Skeletal muscle cell (primary cell): ENCODE data around the gene PLA2G4A.
A peak's percentile ranks its signal among the peaks of the same experiment; 100 is the strongest.

Experiments used
- DNase-seq: peaks from one replicate; pipeline ENCODE4 v3.0.0-alpha.2; 2010; ENCODE audit warnings: low read depth
- H3K4me3 ChIP-seq: 2 replicates; pipeline ENCODE4 v1.5.1; 2011; ENCODE audit warnings: low read depth, mild to moderate bottlenecking, control low read depth, low read length, moderate library complexity

PLA2G4A gene

DNA sequence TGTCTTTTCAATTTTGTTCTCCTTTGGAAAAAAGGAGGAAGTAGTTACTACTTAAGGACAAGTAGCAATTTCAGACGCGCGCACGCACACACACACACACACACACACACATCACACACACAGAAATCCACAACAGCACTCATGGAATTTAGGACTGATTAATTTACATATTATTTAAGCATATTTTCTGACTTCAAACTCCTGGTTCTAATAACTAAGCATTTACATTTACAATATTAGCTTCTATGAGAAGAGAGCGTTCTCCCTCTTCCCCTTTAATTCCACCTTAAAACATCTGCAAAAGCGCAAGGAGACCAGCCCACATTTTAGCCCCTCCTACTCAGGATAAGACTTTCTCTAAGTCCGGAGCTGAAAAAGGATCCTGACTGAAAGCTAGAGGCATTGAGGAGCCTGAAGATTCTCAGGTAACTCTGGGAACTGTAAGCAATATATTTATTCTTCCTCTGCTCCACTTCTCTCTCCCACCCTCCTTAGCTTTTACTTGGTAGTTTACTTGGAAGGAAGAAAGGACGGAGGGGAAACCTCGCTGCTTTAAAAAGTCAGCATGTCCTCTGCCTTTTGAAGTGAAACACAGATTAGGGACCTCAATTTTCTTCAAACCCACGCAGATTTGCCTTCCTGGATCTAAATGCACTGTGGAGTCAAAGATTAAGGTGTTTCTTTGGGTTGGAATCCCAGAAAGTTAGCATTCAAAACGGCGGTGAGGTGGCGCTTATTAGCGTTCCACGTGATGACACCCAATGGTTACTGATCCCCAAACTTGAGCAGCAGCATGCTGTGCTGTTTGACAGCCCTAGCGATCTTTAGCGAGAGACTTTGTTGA lies at the start of gene PLA2G4A:
TSS of gene PLA2G4A (plus strand) at position 339 of the 844 bp plus-strand sequence. CDS start 25,406 bp downstream, outside the sequence.
- peak within 1 kb of the TSS; percentile 72 for H3K4me3 ChIP-seq
- DNase-seq = no peak

DNA sequence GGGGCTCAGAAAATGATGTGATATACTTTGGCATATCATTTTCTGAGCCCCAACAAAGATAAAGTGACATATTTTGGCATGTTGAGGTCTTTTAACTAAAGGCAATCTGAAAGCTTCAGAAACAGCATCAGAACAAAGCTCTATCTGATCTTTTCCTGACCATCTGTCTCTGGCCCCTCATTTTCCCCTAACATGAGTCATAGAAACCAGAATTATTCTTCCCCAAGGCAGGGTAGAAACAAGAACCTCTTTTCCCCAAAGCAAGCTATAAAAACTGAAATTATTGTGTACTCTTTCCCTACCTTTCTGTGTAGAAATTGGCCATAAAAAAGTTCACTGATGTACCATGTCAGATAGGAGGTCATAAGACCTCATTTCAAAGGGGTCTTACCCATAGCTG lies 48.7 kb upstream of the PLA2G4A start:
- no peak for DNase-seq
- H3K4me3 ChIP-seq = no peak overlapping the region

DNA sequence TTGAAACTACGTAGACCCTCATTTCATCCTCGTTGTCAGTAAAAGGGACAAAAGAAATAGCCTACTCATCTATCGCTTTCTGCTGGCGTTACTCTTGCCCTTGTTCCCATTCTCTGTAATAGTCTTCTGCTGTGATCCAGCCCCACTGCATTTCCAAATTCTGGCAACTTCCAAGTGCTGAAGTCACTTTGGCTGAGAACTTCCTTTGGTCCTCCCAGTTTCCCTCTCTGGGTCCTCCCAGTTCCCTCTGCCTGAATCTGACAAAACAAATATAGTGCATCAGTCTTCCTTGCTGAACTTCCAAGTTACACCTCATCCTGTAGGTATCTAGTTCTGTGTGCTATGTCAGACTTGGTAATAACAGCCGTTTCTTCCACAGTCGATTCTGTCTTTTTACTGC lies 47.0 kb upstream of the PLA2G4A start:
- no peak for DNase-seq

DNA sequence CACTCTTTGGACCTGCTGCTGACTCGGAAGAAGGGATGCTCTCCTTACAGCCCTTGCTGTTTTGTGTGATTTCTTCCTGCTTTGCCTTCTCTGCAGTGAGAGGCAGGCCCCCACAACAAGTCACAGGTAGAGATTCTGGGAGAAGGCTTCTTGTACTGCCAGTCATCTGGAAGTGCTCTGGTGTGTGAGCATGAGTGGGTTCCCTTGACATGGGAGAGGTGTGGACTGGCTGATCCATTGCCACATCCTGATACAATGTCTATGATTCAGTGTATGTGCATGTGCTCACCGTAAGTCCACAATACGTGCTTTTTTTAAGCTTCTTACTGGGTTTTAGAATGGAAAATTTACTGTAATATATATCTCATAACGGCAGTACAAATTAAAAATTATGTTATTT lies 46.0 kb upstream of the PLA2G4A start:
- H3K4me3 ChIP-seq = no peak overlapping the region
- peak; percentile 31 for DNase-seq

More for the DNA sequence above, 47.0 kb upstream of the PLA2G4A start:
- no peak overlapping the region for H3K4me3 ChIP-seq

DNA sequence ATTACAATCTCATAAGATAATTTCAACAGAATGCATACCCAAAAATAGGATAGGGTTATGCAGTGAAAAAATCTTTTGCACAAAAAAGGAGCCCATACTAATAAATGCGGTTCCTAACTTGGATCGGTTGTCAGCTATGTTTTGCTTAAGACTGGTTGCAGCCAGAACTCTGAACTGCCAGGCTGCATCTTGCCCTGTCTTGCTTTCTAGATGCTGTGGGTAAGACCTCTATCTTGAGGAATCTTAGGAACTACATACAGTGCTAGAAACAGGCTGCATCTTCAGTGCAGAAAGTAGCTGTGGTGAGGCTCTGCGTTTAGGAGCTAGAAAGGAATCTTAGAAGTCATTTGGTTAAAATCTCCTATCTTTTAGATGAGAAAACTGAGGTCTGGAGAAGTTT lies 45.6 kb upstream of the PLA2G4A start:
- DNase-seq = no peak

DNA sequence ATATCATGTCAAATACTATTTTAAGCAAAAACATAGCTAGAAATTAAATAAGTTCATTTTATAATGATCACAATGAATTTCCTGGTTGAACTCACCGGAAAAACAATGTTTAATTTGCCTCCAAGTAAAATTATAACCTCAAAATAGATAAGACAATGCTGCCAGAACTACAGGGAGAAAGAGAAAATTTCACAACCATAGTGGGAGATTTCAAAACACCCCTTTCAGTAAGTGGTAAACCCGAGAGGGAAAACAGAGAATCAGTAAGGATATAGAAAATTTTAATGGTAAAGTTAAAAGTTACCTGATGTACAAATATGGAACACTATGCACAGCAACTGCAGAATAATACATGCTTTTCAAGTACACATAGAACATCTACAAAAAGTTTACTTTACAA lies 43.2 kb upstream of the PLA2G4A start:
- no peak overlapping the region for H3K4me3 ChIP-seq
- no peak for DNase-seq

More for the DNA sequence above, 45.6 kb upstream of the PLA2G4A start:
- H3K4me3 ChIP-seq = no peak overlapping the region

DNA sequence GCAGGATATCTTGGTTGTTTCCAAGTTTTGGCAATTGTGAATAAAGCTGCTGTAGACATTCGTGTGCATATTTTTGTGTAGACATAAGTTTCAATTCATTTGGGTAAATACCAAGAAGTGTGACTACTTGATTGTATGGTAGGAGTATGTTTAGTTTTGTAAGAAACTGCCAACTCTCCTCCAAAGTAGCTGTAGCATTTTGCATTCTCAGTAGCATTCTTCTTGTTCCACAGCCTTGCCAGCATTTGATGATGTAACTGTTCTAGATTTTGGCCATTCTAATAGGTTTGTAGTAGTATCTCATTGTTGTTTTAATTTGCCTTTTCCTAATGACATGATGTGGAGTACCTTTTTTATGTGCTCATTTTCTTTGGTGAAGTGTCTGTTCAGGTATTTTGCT lies 38.6 kb upstream of the PLA2G4A start:
- H3K4me3 ChIP-seq = no peak overlapping the region
- DNase-seq = no peak

DNA sequence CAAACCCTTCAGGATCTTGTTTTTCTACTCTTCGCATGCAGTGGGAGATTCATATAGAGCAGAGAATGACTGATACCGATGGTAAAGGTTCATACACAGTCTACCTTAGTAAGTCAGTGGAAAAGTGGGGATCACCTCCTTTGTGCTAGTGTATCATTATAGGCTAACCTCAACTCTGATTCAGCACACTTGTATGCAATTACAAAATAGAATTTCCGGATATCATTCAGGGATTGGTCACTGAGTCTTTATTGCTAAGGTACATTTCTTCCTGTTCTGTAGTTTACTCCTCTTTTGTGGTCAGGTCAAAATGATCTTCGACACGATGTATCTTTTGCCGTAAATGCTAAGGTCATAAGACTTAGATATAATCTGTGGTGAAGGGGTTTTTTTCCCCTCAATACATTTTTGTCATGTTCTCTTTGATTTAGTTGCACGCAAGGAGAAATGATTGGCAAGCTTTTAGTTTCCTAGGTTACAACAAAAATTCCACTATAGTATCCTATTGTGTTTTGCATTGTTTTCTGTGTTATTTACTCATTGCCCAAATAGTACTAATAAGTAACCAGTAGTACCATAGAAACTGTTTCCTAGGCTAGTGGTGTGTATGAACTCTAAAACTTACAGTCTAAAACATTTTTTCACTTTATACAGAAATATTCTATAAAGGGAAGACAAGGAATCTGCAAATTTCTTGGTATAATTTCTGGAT lies 35.7 kb upstream of the PLA2G4A start:
- no peak overlapping the region for H3K4me3 ChIP-seq
- no peak for DNase-seq

DNA sequence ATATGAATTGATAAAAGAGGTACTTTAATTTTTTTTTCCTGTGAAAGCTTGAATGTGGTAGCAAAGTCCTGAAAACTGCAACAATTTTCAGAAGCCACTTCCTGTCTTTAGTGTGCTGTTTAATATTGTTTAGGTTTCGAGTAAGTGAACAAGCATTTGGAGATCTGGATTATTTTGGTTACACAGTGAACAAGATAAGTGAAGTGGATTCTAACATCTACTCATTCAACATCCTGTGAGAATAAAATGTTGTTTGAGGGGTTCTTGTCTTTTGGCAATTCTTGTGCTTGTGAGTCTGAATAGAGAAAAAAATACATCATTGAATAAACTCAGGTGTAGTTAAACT lies 35.2 kb upstream of the PLA2G4A start:
- DNase-seq = no peak

DNA sequence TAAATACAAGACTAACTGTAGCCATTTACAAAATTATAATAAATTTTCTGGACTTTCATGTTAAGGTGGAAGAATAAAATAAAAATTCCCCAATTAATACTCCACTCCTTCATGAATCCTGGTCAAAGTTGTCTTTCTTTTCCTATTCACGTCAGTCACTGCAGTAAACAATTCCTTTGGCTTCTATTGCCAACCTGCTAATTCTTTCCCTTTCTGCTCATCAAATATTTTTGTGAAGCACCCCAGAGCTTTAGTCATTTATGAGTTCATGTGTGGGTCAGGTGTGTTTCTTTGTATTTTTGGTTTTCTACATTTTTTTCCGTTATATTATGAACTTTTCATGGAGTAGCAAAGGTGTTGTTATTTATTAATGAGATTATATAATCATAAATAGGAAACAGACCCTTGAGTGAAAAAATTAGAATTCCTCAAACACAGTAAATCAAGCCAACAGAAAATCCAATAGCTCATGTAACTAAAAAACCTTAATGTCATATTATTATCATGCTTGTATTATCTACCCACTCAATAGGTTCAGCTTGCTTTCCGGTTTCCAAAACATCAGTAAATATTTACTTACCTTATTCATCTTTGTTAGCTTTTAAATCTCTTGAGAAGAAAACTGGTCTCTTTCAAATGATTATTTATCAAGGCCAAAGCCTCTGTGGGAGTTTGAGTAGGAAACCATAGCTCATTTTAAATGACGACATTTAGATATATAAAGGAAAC lies 29.6 kb upstream of the PLA2G4A start:
- H3K4me3 ChIP-seq = no peak overlapping the region
- DNase-seq = no peak

More for the DNA sequence above, 35.2 kb upstream of the PLA2G4A start:
- H3K4me3 ChIP-seq = no peak overlapping the region

DNA sequence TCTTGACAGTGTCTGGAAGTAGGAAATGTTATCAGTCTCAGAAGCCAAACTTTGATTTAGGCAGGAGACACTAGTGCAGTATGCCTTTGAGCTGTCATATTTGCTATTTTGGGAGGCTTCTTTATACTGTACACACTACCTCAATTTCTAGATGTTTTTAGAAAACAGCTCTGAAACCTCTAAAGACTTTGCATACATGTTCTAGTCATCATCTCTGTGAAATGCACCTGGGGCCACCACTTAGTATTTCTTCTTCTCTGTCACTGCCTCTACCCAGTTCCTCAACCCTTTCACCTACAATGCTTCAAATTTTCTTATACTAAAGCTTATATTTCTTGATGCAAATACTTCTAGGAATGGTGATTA lies 29.1 kb upstream of the PLA2G4A start:
- no peak for DNase-seq

DNA sequence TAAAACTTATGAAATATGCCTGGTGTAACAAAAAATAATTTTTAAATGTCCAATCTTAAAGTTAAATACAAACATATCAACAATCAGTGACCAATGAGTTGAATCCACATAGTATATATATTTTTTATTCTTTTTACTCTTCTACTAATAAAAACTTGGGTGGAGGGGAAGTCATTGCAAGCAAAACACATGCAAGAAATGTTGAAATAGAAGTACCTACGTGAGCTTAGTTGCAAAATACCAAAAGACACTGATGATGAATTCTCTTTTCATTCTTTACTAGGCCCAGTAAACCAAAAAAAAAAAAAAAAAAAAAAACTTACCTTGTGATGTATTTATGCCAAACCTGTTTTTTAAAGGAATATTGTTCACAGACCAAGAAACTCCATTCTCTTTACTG lies 26.4 kb upstream of the PLA2G4A start:
- H3K4me3 ChIP-seq = no peak overlapping the region
- no peak for DNase-seq

More for the DNA sequence above, 29.1 kb upstream of the PLA2G4A start:
- no peak overlapping the region for H3K4me3 ChIP-seq

DNA sequence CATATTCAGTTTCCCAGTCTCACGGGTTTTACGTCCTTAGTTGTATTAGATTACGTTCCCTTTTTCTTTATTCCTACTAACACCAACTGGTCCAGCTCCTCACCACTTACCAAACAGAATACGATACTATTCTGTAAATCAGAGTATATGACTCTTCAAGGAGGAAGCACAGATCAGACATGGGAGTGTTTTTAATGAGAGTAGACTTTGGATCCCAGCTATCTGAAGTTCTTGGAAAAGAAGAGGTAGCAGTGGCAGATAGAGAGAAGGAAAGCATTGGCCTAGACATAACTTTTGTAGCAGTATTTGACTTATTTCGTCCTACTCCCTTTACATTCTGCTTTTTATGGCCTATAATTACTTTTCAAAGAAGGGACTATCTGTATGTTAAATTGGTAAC lies 24.1 kb upstream of the PLA2G4A start:
- DNase-seq = no peak
- no peak overlapping the region for H3K4me3 ChIP-seq

DNA sequence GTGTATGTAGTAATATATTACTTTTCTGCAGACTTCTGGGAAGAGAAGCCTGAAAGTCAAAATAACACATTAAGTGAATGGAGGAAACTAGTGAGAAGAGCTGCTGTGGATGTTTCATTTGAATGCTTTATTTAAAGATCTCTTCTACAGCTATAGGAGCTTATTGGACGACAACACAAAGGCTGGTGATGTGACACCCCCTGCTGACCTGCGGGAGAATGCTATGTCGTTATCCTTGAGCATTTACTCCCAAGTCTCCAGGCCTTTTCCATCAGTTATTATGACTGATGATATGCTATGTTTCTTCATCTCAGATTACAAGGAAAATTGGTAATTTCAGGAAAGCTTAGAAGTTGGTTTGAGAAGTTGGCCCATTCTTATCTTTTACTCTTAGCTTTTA lies 22.3 kb upstream of the PLA2G4A start:
- H3K4me3 ChIP-seq = no peak overlapping the region
- no peak for DNase-seq

DNA sequence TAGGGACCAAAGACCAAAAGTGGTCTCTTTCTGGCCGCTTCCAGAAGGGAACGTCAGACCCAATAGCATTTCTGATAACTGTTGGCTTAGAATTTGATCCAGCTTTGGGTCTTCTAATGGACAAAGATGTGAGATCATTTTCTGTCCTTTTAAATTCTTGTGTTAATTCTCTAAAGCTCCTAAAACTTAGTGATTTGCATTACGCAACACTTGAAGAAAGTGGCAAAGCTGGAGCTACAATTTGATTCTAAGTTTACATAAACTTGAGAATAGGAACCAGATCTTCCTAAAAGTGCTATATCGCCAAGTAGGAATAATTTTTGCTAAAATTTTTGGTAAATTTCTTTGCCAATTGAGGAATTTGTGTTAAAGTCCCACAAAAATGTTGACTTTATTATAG lies 21.6 kb upstream of the PLA2G4A start:
- no peak for DNase-seq
- H3K4me3 ChIP-seq = no peak overlapping the region

DNA sequence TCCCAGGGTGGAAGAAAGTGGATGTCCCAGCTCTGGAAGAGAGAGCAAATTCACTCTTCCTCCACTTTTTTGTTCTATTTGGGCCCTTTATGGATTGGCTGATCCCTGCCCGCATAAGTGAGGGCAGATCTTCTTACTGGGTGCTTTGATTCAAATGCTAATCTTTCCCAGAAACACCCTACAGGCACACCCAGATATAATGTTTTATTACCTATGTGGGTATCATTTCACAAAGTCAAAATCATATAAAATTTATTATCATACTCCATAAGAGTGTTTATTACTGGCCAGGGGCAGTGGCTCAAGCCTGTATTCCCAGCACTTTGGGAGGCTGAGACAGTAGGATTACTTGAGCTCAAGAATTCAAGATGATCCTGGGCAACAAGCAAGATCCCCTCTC lies 16.9 kb upstream of the PLA2G4A start:
- no peak for DNase-seq
- no peak overlapping the region for H3K4me3 ChIP-seq

DNA sequence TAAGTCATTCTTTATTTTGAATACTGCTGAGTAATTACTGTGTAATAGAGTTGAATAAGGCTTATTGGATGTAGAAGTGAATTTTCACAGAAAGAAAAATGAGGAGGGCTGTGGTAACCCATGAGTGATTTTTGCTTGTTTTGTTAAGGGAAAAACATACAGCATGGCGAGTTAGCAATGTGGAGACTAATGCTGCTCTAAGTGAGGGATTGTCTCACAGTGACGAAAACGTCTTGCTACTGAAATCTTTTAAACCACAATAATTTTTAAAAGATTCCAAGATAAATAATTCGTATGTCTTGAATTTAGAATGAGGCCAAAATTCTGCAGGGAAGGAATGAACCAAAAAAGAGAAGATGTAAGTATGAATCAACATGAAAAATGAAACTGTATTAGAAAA lies 16.2 kb upstream of the PLA2G4A start:
- H3K4me3 ChIP-seq = no peak overlapping the region
- DNase-seq = peak; percentile 52

DNA sequence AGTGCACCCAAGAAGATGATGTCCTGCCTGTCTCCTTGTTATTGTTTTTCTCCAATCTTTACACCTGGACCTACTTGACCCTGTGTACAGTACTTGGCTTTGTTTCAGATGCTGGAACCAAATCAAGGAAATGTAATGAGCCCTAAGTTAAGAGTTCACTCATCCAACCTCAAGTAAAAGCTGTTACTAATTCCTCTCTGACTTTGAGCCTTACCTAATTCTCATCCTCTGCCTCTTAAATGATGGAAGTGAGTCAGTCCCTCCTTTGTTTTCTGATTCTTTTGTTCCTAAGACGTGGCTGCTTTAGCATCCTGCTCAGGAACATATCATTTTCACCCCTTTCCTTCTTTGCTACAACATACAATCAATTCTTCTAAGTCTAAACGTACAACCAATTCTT lies 15.3 kb upstream of the PLA2G4A start:
- DNase-seq = no peak

DNA sequence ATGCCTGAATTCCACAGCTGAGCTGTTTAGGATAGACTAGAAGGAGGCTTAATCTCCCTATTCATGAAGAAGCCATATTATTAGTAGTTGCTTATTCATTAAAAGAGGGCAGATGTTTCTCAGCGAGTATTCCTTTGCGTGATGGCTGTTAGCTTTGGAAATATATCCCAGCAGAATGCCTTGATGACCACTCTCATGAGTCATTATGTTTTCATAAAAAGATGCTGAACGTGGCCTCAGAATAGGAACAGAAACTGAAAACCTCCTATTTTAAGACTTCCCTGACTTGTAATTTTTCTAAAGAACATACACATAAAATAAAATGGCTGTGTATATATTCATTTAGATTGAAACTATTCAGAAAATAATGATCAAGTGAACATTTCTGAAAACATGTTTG lies 9.6 kb upstream of the PLA2G4A start:
- no peak overlapping the region for H3K4me3 ChIP-seq
- DNase-seq = peak; percentile 59

More for the DNA sequence above, 15.3 kb upstream of the PLA2G4A start:
- no peak overlapping the region for H3K4me3 ChIP-seq

DNA sequence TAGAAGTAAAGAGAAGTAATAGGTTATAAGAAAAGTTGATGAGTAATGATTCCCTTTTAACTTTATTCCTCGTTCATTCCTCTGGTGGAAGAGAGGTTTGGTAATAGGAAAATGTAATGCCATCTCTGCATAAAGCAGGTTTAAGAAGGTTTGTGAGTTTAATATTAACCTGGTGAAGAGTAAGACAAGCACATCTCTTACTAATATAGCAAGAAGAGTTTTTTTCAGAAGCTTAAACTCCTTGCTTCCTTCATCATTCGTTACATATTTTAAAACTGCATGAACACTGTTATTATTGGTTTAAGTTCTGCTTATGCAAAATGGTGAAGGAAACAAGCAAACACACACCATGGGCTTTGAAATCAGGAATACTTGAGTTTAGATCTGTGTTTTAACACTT lies 9.2 kb upstream of the PLA2G4A start:
- H3K4me3 ChIP-seq = no peak overlapping the region
- no peak for DNase-seq
